ENCODE measurements around the gene SLC25A1. TPM values are rescaled to one million over a fixed set of nuclear protein-coding genes. Genes with fewer than 3 reads are reported as not detected.

SLC25A1 gene
- total RNA-seq, 1 experiment from 2014 or later, result 81.6 TPM

DNA sequence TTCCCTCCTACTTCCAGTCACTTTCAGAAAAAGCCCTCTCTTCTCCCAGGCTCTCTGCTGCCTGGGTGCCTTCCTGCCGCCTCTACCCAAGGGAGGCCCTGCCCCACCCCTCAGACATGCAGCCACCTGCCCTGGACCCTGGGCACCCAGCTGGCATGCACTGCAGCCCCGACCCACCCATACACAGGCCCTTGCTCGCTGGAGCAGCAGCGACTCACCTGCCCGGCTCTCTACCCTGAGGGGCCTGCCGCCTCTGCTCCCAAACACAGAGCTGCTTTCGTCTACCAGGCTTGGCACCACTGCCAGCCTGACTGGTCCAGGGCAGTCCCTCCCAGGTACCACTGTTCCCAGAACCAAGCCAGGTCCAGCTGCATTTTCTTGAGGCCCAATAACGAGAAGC, 48.7 kb downstream of the SLC25A1 start:
- DNase-seq (no peak), ATAC-seq (no peak)
- Histone ChIP-seq H3K79me2 (ENCODE audit: low read length) (no peaks in the 10 kb centered on the region), H3F3A (ENCODE audit: low read length, unreplicated experiment) (no peaks in the 10 kb centered on the region), H3K4me3 (ENCODE audit: low read length) (no peak overlapping the region), H2AFZ (ENCODE audit: low read length) (no peak overlapping the region), H3K27me3 (ENCODE audit: low read length) (no peaks in the 10 kb centered on the region), H3K36me3 (ENCODE audit: low read depth, low read length) (no peaks in the 10 kb centered on the region), H3K9me2 (replicated peaks; ENCODE audit: low read length) (no peaks in the 10 kb centered on the region), H3K9ac (ENCODE audit: low read length) (no peak overlapping the region), H3K4me2 (ENCODE audit: low read length) (no peak overlapping the region), H4K20me1 (ENCODE audit: low read length) (no peaks in the 10 kb centered on the region), H3K9me3 (ENCODE audit: low read length) (no peaks in the 10 kb centered on the region), H3K4me1 (ENCODE audit: insufficient read depth, low read length) (no peaks in the 10 kb centered on the region), H3K27ac (ENCODE audit: low read length) (no peak overlapping the region)
- POLR2A ChIA-PET (ENCODE audit: unreplicated experiment), result no interaction called here
- TF ChIP-seq, protein P1, sequence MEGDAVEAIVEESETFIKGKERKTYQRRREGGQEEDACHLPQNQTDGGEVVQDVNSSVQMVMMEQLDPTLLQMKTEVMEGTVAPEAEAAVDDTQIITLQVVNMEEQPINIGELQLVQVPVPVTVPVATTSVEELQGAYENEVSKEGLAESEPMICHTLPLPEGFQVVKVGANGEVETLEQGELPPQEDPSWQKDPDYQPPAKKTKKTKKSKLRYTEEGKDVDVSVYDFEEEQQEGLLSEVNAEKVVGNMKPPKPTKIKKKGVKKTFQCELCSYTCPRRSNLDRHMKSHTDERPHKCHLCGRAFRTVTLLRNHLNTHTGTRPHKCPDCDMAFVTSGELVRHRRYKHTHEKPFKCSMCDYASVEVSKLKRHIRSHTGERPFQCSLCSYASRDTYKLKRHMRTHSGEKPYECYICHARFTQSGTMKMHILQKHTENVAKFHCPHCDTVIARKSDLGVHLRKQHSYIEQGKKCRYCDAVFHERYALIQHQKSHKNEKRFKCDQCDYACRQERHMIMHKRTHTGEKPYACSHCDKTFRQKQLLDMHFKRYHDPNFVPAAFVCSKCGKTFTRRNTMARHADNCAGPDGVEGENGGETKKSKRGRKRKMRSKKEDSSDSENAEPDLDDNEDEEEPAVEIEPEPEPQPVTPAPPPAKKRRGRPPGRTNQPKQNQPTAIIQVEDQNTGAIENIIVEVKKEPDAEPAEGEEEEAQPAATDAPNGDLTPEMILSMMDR (conservative IDR thresholded peaks at IDR 0.05; ENCODE audit: low read depth, low read length), result no peak
- TF ChIP-seq EZH2phosphoT487 (IDR thresholded peaks at IDR 0.05; ENCODE audit: borderline replicate concordance, low read length), result no peak
- no peak for TF ChIP-seq EZH2 (IDR thresholded peaks at IDR 0.05; ENCODE audit: low read length, unreplicated experiment)
- no TSS peak for BruUV-seq (replicated peaks)
- CTCF ChIA-PET, result no interaction called here
- intact Hi-C loops (cut with micrococcal nuclease), result no loop called here

DNA sequence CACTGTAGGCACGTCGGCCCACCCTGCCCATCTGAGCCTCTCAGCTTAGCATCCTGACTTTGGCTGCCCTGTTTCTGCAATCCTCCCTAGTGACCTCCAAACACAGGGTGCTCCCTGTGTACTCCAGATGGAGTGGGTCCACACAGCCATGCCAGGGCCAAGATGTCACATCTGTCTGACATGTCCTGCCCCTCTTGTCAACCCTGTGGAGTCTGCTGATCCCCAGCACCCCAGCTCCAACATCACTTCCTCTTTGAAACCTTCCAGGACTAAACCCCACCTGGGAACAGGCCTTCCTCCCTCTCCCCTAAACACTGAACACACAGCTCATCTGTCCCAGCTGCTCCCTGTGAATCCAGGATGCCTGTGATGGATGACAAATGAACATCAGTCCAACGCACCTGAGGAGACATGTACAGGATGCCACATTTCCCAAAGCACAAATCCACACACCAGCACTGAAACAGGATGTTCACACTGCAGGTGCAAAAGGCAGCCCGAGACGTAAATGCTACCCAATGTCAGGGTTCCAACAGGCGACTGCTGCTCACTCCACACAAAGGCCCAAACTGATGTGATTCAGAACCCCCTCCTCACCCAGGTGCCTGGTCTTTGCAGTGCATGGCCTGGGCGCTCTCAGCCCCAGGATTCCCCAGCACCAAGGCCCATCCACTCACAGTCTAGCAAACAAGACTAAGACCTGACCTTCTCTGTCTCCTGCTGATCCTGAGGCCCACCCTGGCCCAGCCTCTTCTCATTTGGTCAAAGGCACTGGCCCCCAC, 49.4 kb downstream of the SLC25A1 start:
- Histone ChIP-seq H3F3A (ENCODE audit: low read length, unreplicated experiment) (no peaks in the 10 kb centered on the region), H3K4me2 (ENCODE audit: low read length) (no peak overlapping the region), H2AFZ (ENCODE audit: low read length) (no peak overlapping the region), H3K27me3 (ENCODE audit: low read length) (no peaks in the 10 kb centered on the region), H3K9ac (ENCODE audit: low read length) (no peak overlapping the region), H3K4me1 (ENCODE audit: insufficient read depth, low read length) (no peaks in the 10 kb centered on the region), H3K9me3 (ENCODE audit: low read length) (no peaks in the 10 kb centered on the region), H4K20me1 (ENCODE audit: low read length) (no peaks in the 10 kb centered on the region), H3K36me3 (ENCODE audit: low read depth, low read length) (no peaks in the 10 kb centered on the region), H3K27ac (ENCODE audit: low read length) (no peak overlapping the region), H3K9me2 (replicated peaks; ENCODE audit: low read length) (no peaks in the 10 kb centered on the region), H3K4me3 (ENCODE audit: low read length) (no peak overlapping the region), H3K79me2 (ENCODE audit: low read length) (no peaks in the 10 kb centered on the region)
- ChIA-PET CTCF (no interaction called here), POLR2A (ENCODE audit: unreplicated experiment) (no interaction called here)
- ATAC-seq, result no peak
- TF ChIP-seq, protein P1 (conservative IDR thresholded peaks at IDR 0.05; ENCODE audit: low read depth, low read length), result no peak
- TF ChIP-seq EZH2phosphoT487 (IDR thresholded peaks at IDR 0.05; ENCODE audit: borderline replicate concordance, low read length), result no peak
- TF ChIP-seq EZH2 (IDR thresholded peaks at IDR 0.05; ENCODE audit: low read length, unreplicated experiment), result no peak
- intact Hi-C loops (cut with micrococcal nuclease), result no loop called here
- no TSS peak for BruUV-seq (replicated peaks)
- no peak for DNase-seq

DNA sequence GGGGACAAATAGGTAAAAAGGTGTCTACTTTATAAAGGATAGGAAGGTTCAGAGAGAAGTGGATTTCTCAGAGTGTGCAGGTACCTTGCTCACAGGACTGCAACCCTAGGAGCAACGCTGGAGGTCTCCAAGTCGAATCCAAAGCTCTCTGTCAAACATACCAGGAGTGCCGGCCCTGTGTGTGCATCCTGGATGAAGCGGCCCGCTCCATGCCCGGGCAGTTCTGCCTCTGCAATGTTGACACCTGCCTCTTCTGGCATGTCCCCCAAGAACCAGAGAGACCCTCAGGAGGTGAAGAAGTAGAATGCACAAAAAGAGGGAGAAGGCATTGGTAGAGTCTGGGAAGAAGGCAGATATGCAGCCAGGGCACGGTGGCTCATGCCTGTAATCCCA, 50.5 kb downstream of the SLC25A1 start:
- POLR2A ChIA-PET (ENCODE audit: unreplicated experiment), result no interaction called here

More for the DNA sequence above, 50.5 kb downstream of the SLC25A1 start:
- Histone ChIP-seq H3K4me2 (ENCODE audit: low read length) (no peak overlapping the region), H3K36me3 (ENCODE audit: low read depth, low read length) (no peaks in the 10 kb centered on the region), H3K27me3 (ENCODE audit: low read length) (no peaks in the 10 kb centered on the region), H3K79me2 (ENCODE audit: low read length) (no peaks in the 10 kb centered on the region), H3F3A (ENCODE audit: low read length, unreplicated experiment) (no peaks in the 10 kb centered on the region), H4K20me1 (ENCODE audit: low read length) (no peaks in the 10 kb centered on the region), H3K9ac (ENCODE audit: low read length) (no peak overlapping the region), H3K27ac (ENCODE audit: low read length) (no peak overlapping the region), H3K4me3 (ENCODE audit: low read length) (no peak overlapping the region), H2AFZ (ENCODE audit: low read length) (no peak overlapping the region), H3K4me1 (ENCODE audit: insufficient read depth, low read length) (no peaks in the 10 kb centered on the region), H3K9me3 (ENCODE audit: low read length) (no peaks in the 10 kb centered on the region), H3K9me2 (replicated peaks; ENCODE audit: low read length) (no peaks in the 10 kb centered on the region)
- intact Hi-C loops (cut with micrococcal nuclease), result no loop called here
- no peak for TF ChIP-seq EZH2 (IDR thresholded peaks at IDR 0.05; ENCODE audit: low read length, unreplicated experiment)
- TF ChIP-seq, protein P1 (conservative IDR thresholded peaks at IDR 0.05; ENCODE audit: low read depth, low read length), result no peak
- TF ChIP-seq EZH2phosphoT487 (IDR thresholded peaks at IDR 0.05; ENCODE audit: borderline replicate concordance, low read length), result no peak
- DNase-seq (no peak), ATAC-seq (no peak)
- BruUV-seq (replicated peaks), result no TSS peak
- CTCF ChIA-PET, result no interaction called here
